ENCODE data around the gene GTPBP1.

GRCh38 chr22:38776086-38776485 is 70.3 kb downstream of the GTPBP1 start:
- TF ChIP-seq CTCF (conservative IDR thresholded peaks at IDR 0.05) = no peak
- no peak for TF ChIP-seq EZH2 (IDR thresholded peaks at IDR 0.05; ENCODE audit: low read depth)

All from PC-9 (cell line).